Thymus (tissue), 11 donors: ENCODE data around the gene ATG5. TPM values are rescaled to one million over a fixed set of nuclear protein-coding genes. Genes with fewer than 3 reads are reported as not detected.

ENCODE experiments used
- DNase-seq, 9 donors: peaks; one replicate each; pipeline ENCODE4 v3.0.0-alpha.2; 2013; ENCODE audit warnings: low spot score in 9 of 9, low read depth in 6 of 9, missing footprints in 1 of 9
- H3K27ac ChIP-seq, 2 donors: one replicate each; pipeline ENCODE4 v1.5.1; 2013; ENCODE audit warnings: control low read depth in 1 of 2, low read depth in 1 of 2, low read length in 1 of 2, mild to moderate bottlenecking in 1 of 2, moderate library complexity in 1 of 2
- H3K27me3 ChIP-seq, 2 donors: one replicate each; pipeline ENCODE4 v1.5.1; 2013; ENCODE audit warnings: low read length in 1 of 2; ENCODE audit not compliant: control insufficient read depth in 2 of 2, insufficient read depth in 1 of 2
- H3K36me3 ChIP-seq, 2 donors: one replicate each; pipeline ENCODE4 v1.5.1; 2013; ENCODE audit warnings: low read length in 1 of 2, mild to moderate bottlenecking in 1 of 2, moderate library complexity in 1 of 2; ENCODE audit not compliant: control insufficient read depth in 2 of 2, insufficient read depth in 2 of 2
- H3K4me1 ChIP-seq, 2 donors: one replicate each; pipeline ENCODE4 v1.5.1; 2013; ENCODE audit warnings: low read length in 2 of 2; ENCODE audit not compliant: control insufficient read depth in 2 of 2, insufficient read depth in 2 of 2
- H3K4me3 ChIP-seq, 2 donors: one replicate each; pipeline ENCODE4 v1.5.1; 2013; ENCODE audit warnings: low read length in 2 of 2, control low read depth in 1 of 2, mild to moderate bottlenecking in 1 of 2
- H3K9me3 ChIP-seq, 2 donors: one replicate each; pipeline ENCODE4 v1.5.1; 2013; ENCODE audit warnings: low read length in 1 of 2, mild to moderate bottlenecking in 1 of 2; ENCODE audit not compliant: control insufficient read depth in 2 of 2, insufficient read depth in 1 of 2
- WGBS: extraction: QIAGEN DNeasy Blood & Tissue Kit; methylation state at CpG from one replicate; pipeline ENCODE4 v1.1.7; 2013; 5-methylcytosine and 5-hydroxymethylcytosine counted together
- polyA plus RNA-seq: library from polyadenylated mRNA; stranded (reverse); fragments of 200-250 nt; gene quantifications from one replicate; pipeline ENCODE4 v1.2.3, GENCODE V29; 2013
- total RNA-seq: library from RNA; stranded (reverse); fragments of 120-200 nt; gene quantifications from one replicate; pipeline ENCODE4 v1.2.4, GENCODE V29; 2013
- donor health status: healthy.

Gene ATG5
- total and polyA plus RNA-seq, 2 donors, result 25.2 to 36.1 TPM

DNA sequence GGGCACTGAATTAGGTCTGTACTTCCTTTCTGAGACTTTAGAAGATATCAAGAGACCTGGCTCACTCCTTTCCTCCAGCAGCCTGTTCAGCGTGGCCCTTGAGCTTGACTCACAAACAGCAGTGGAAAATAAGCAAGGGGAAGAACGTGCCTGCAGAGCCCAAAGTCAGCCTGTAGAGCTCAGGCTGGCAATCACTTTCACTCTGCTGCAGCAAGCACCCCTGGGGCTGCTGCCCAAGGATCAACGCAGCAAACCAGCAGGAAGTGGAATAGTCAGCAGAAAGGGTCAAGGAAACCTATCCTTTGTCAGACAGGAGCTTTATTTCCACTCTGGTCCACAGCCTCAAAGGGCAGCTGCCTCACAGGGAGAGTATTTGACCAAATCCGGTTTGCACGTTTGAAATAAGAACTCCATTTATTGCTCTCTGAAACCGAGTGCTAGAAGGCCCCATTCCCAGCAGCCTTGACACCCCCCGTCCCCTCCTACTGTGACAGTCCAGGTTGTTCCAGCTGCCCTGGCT lies 162.1 kb downstream of the ATG5 start:
- WGBS, result 54% methylated on average over 7 of the region's 7 CpGs
- no peaks in the 10 kb centered on the region for H3K36me3 ChIP-seq
- H3K9me3 ChIP-seq, result no peaks in the 10 kb centered on the region
- peak overlapping the region; percentile 11 to 65 for H3K27ac ChIP-seq
- no peaks in the 10 kb centered on the region for H3K27me3 ChIP-seq
- no peak overlapping the region for H3K4me3 ChIP-seq
- DNase-seq, result peak in 2 of 9 donors; percentile 33 to 54
- peaks cover 0 to 21% of the 10 kb centered on the region in 2 donors for H3K4me1 ChIP-seq

DNA sequence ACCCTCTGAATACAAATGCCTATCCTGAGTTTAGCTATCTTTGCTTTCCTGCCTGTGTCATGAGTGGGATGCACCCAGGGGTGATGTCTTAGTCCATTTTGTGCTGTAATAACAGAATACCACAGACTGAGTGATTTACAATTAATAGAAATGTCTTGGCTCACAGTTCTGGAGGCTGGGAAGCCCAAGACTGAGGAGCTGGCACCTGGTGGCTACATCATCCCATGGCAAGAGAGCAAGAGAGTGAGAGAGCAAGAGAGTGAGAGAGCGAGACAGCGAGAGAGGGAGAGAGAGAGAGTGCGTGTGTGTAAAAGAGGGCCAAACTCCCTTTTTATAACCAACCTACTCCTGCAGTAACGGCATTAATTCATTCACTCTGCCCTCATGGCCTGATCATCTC lies 162.6 kb downstream of the ATG5 start:
- Histone ChIP-seq H3K4me3 (no peak overlapping the region), H3K9me3 (no peaks in the 10 kb centered on the region), H3K27ac (peak overlapping the region in 1 of 2 donors; percentile 65), H3K4me1 (peaks cover 0 to 21% of the 10 kb centered on the region in 2 donors), H3K27me3 (no peaks in the 10 kb centered on the region), H3K36me3 (no peaks in the 10 kb centered on the region)
- 95% methylated on average over 4 of the region's 4 CpGs for WGBS
- DNase-seq, result no peak

DNA sequence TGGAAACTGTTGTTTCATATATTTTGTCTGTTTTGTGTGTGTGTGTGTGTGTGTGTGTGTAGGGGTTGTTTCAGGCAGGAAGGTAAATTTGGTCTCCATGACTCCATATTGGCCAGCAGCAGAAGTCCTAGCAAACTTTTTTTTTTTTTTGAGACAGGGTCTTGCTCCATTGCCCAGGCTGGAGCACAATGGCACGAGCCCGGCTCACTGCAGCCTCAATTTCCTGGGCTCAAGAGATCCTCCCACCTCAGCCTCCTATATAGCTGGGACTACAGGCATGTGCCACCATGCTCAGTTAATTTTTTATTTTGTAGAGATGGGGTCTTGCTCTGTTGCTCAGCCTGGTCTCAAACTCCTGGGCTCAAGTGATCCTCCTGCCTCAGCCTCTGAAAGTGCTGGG lies 163.7 kb downstream of the ATG5 start:
- 100% methylated on average over 2 of the region's 2 CpGs for WGBS

GRCh38 chr6:106161311-106161874 lies 164.2 kb downstream of the ATG5 start:
- Histone ChIP-seq H3K4me1 (peaks cover 0 to 21% of the 10 kb centered on the region in 2 donors), H3K4me3 (no peak overlapping the region), H3K36me3 (no peaks in the 10 kb centered on the region), H3K27ac (no peak overlapping the region), H3K27me3 (no peaks in the 10 kb centered on the region), H3K9me3 (no peaks in the 10 kb centered on the region)
- DNase-seq, result no peak
- 94% methylated on average over 3 of the region's 3 CpGs for WGBS

More for the DNA sequence above, 163.7 kb downstream of the ATG5 start:
- DNase-seq, result no peak
- Histone ChIP-seq H3K4me1 (peaks cover 0 to 21% of the 10 kb centered on the region in 2 donors), H3K27ac (no peak overlapping the region), H3K9me3 (no peaks in the 10 kb centered on the region), H3K27me3 (no peaks in the 10 kb centered on the region), H3K4me3 (no peak overlapping the region), H3K36me3 (no peaks in the 10 kb centered on the region)

- WGBS, result over 99% methylated on average over 3 of the region's 3 CpGs
- Histone ChIP-seq H3K4me3 (no peak overlapping the region), H3K27ac (no peak overlapping the region), H3K4me1 (peaks cover 0 to 21% of the 10 kb centered on the region in 2 donors), H3K27me3 (no peaks in the 10 kb centered on the region), H3K36me3 (no peaks in the 10 kb centered on the region), H3K9me3 (no peaks in the 10 kb centered on the region)
- DNase-seq, result no peak
These were observed 165.4 kb downstream of the ATG5 start for GRCh38 chr6:106160189-106160588.

- H3K4me3 ChIP-seq, result no peak overlapping the region
- no peaks in the 10 kb centered on the region for H3K27me3 ChIP-seq
- no peaks in the 10 kb centered on the region for H3K36me3 ChIP-seq
- no peaks in the 10 kb centered on the region for H3K9me3 ChIP-seq
- no peak for DNase-seq
- peaks cover 0 to 17% of the 10 kb centered on the region in 2 donors for H3K4me1 ChIP-seq
- WGBS, result 93% methylated on average over 5 of the region's 5 CpGs
- no peak overlapping the region for H3K27ac ChIP-seq
These were observed 166.0 kb downstream of the ATG5 start for GRCh38 chr6:106159531-106159940.

DNA sequence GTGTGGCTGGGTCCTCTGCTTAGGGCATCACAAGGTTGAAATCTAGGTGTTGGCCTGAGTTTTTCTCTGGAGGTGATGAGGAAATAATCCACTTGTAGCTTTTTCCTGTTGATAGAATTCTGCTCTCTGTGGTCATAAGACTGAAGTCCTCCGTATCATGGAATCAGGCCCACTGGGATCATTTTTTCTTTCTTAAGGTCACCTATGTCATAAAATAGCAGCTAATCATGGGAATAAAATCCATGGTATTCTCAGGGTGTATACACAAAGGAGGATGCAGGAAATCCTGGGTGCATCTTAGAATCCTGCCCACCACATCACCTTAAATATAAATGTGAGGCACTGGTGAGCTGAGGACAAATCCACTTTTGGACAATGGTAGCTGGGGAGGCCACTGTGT lies 166.7 kb downstream of the ATG5 start:
- Histone ChIP-seq H3K27me3 (no peaks in the 10 kb centered on the region), H3K9me3 (no peaks in the 10 kb centered on the region), H3K27ac (no peak overlapping the region), H3K36me3 (no peaks in the 10 kb centered on the region), H3K4me3 (no peak overlapping the region), H3K4me1 (peaks cover 0 to 10% of the 10 kb centered on the region in 2 donors)
- DNase-seq, result no peak
- 97% methylated on average over 1 of the region's 1 CpG for WGBS

DNA sequence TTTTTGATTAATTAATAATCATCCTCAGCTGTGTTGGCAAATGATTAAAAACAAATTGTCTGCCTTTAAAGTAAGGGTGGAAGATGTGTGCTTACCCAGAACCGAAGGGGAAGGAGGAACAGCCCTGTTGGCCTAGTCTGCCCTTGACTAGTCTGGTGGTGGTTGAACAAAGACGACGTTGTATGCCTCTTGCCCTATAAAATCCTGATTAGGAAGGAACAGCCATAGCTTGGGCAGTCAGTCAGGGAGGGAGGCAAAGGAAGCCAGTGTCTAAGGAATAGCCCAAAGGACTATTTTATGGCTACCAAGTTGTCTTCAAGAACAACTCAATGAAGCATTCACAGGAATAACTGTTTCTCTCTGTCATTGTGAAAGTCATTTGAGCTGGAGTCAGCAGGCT lies 168.7 kb downstream of the ATG5 start:
- WGBS, result 97% methylated on average over 3 of the region's 3 CpGs
- no peaks in the 10 kb centered on the region for H3K9me3 ChIP-seq
- no peak overlapping the region for H3K27ac ChIP-seq
- H3K36me3 ChIP-seq, result no peaks in the 10 kb centered on the region
- H3K27me3 ChIP-seq, result no peaks in the 10 kb centered on the region
- no peak overlapping the region for H3K4me3 ChIP-seq
- no peak for DNase-seq
- H3K4me1 ChIP-seq, result no peaks in the 10 kb centered on the region

GRCh38 chr6:106156413-106156812 lies 169.1 kb downstream of the ATG5 start:
- no peaks in the 10 kb centered on the region for H3K9me3 ChIP-seq
- no peaks in the 10 kb centered on the region for H3K27me3 ChIP-seq
- 97% methylated on average over 3 of the region's 3 CpGs for WGBS
- H3K36me3 ChIP-seq, result no peaks in the 10 kb centered on the region
- DNase-seq, result no peak
- H3K4me3 ChIP-seq, result no peak overlapping the region
- no peaks in the 10 kb centered on the region for H3K4me1 ChIP-seq
- no peak overlapping the region for H3K27ac ChIP-seq
